Measurements from ENCODE around the gene ASAH2B.
A peak's percentile ranks its signal among the peaks of the same experiment; 100 is the strongest.
"Not testable (repeated sequence)": the region's sequence is repeated elsewhere in the genome, so short reads cannot be mapped to it uniquely, and the experiment has no call there.

The ASAH2B gene

GRCh38 chr10:50739618-50740292 lies at the start of gene ASAH2B:
TSS of gene ASAH2B (plus strand) at chr10:50739936. CDS start at chr10:50745131, 5,195 bp downstream.
- peak within 1 kb of the TSS; percentile 81 for H3K4me3 ChIP-seq (ENCODE audit: low read depth, low read length)
- no peak for TF ChIP-seq CTCF (IDR thresholded peaks at IDR 0.05; ENCODE audit: borderline replicate concordance, insufficient read depth, low read depth, low read length)

GRCh38 chr10:50697819-50698218 lies 41.9 kb upstream of the ASAH2B start:
- not testable (repeated sequence) for H3K4me3 ChIP-seq (ENCODE audit: low read depth, low read length)

GRCh38 chr10:50701947-50702346 lies 37.8 kb upstream of the ASAH2B start:
- H3K4me3 ChIP-seq (ENCODE audit: low read depth, low read length) = not testable (repeated sequence)

- not testable (repeated sequence) for H3K4me3 ChIP-seq (ENCODE audit: low read depth, low read length)
Measured at GRCh38 chr10:50702997-50703396, 36.7 kb upstream of the ASAH2B start.

- not testable (repeated sequence) for H3K4me3 ChIP-seq (ENCODE audit: low read depth, low read length)
Measured at GRCh38 chr10:50704436-50705079, 35.2 kb upstream of the ASAH2B start.

GRCh38 chr10:50706006-50706405 lies 33.7 kb upstream of the ASAH2B start:
- not testable (repeated sequence) for H3K4me3 ChIP-seq (ENCODE audit: low read depth, low read length)

- not testable (repeated sequence) for H3K4me3 ChIP-seq (ENCODE audit: low read depth, low read length)
Measured at GRCh38 chr10:50710241-50710640, 29.5 kb upstream of the ASAH2B start.

GRCh38 chr10:50723812-50724211 lies 15.9 kb upstream of the ASAH2B start:
- not testable (repeated sequence) for H3K4me3 ChIP-seq (ENCODE audit: low read depth, low read length)

GRCh38 chr10:50728112-50728511 lies 11.6 kb upstream of the ASAH2B start:
- H3K4me3 ChIP-seq (ENCODE audit: low read depth, low read length) = not testable (repeated sequence)

- H3K4me3 ChIP-seq (ENCODE audit: low read depth, low read length) = peak overlapping the region; percentile 81
Measured at GRCh38 chr10:50738987-50739617, 634 bp upstream of the ASAH2B start.

GRCh38 chr10:50740293-50740648 lies 535 bp downstream of the ASAH2B start:
- peak overlapping the region; percentile 81 for H3K4me3 ChIP-seq (ENCODE audit: low read depth, low read length)
- TF ChIP-seq CTCF (IDR thresholded peaks at IDR 0.05; ENCODE audit: borderline replicate concordance, insufficient read depth, low read depth, low read length) = no peak

GRCh38 chr10:50742820-50743219 lies 3.1 kb downstream of the ASAH2B start:
- H3K4me3 ChIP-seq (ENCODE audit: low read depth, low read length) = not testable (repeated sequence)

GRCh38 chr10:50766774-50767513 lies 27.2 kb downstream of the ASAH2B start:
- H3K4me3 ChIP-seq (ENCODE audit: low read depth, low read length) = not testable (repeated sequence)

GRCh38 chr10:50772042-50772441 lies 32.3 kb downstream of the ASAH2B start:
- H3K4me3 ChIP-seq (ENCODE audit: low read depth, low read length) = not testable (repeated sequence)

GRCh38 chr10:50774868-50775267 lies 35.1 kb downstream of the ASAH2B start:
- H3K4me3 ChIP-seq (ENCODE audit: low read depth, low read length) = not testable (repeated sequence)

GRCh38 chr10:50780036-50780435 lies 40.3 kb downstream of the ASAH2B start:
- not testable (repeated sequence) for H3K4me3 ChIP-seq (ENCODE audit: low read depth, low read length)

- H3K4me3 ChIP-seq (ENCODE audit: low read depth, low read length) = not testable (repeated sequence)
Measured at GRCh38 chr10:50782017-50782416, 42.3 kb downstream of the ASAH2B start.

- H3K4me3 ChIP-seq (ENCODE audit: low read depth, low read length) = not testable (repeated sequence)
Measured at GRCh38 chr10:50787962-50788361, 48.2 kb downstream of the ASAH2B start.
